ENCODE data around the gene TRAPPC5. TPM values are rescaled to one million over a fixed set of nuclear protein-coding genes. Genes with fewer than 3 reads are reported as not detected.

The TRAPPC5 gene
- total and polyA plus RNA-seq, 10 of the 15 experiments (the other 5 are each of a cell fraction or from before 2014, with no cell fraction given) = 4.2 to 210 (median 89.1) TPM

GRCh38 chr19:7699417-7700401 lies 19.1 kb downstream of the TRAPPC5 start (continued):
- TF ChIP-seq RCOR1 (conservative IDR thresholded peaks at IDR 0.05; ENCODE audit: low read depth, low read length) (0 out of 2 replicates have a peak, but pooled peaks have one; percentile 40), DPF2 (IDR thresholded peaks at IDR 0.05) (peak; percentile 75), SMAD1 (IDR thresholded peaks at IDR 0.05; ENCODE audit: low read depth, partially characterized antibody) (peak; percentile 100), FOS (IDR thresholded peaks at IDR 0.05; ENCODE audit: borderline replicate concordance, extremely low read depth, insufficient read length) (no peak), EP300 (IDR thresholded peaks at IDR 0.05; ENCODE audit: borderline replicate concordance in 1 of 2, control insufficient read depth in 1 of 2, low read depth in 2 of 2, low read length in 2 of 2) (peak in 1 of 2 experiments; percentile 34; a peak in 1 of 4 replicates), KDM1A (IDR thresholded peaks at IDR 0.05; ENCODE audit: borderline replicate concordance) (no peak), TAF1 (IDR thresholded peaks at IDR 0.05; ENCODE audit: borderline replicate concordance, low read depth, low read length) (peak; percentile 16; the same call in 1 of the 2 replicates), SREBF2 (IDR thresholded peaks at IDR 0.05; ENCODE audit: low read length) (no peak)

GRCh38 chr19:7701049-7701653 lies 20.5 kb downstream of the TRAPPC5 start:
- H3K36me3 ChIP-seq (ENCODE audit: control insufficient read depth in 2 of 2, insufficient read depth in 2 of 2, low read length in 1 of 2) = peaks cover 4 to 12% of the 10 kb centered on the region in 2 experiments; a peak in 3 of 4 replicates
- WGBS (ENCODE audit: insufficient coverage, insufficient replicate concordance, low lambda C conversion rate, missing lambda C conversion rate) = 46% methylated on average over 12 of the region's 12 CpGs
- intact Hi-C loops (cut with micrococcal nuclease; ENCODE audit: unreplicated experiment) = loop anchor here (2.0 to 10.0 kb wide), 3 partner anchors 42 to 494 kb away; no protein-coding TSS in a partner anchor
- H3K4me3 ChIP-seq = peak overlapping the region; percentile 100
- H4K20me1 ChIP-seq (ENCODE audit: control insufficient read depth, insufficient read depth) = no peaks in the 10 kb centered on the region
- BruUV-seq (replicated peaks) = no TSS peak
- in situ Hi-C loops (cut with MboI) = loop anchor here (10.0 kb wide), 2 partner anchors 516 to 1176 kb away; no protein-coding TSS in a partner anchor
- no peaks in the 10 kb centered on the region for H3K27me3 ChIP-seq (replicated peaks in 1 of 2; ENCODE audit: control insufficient read depth in 2 of 2, insufficient read depth in 2 of 2, low read length in 1 of 2)
- ChIA-PET CTCF (interaction anchor here (0.6 to 2.2 kb wide), 4 partner anchors 11 to 71 kb away, joined by 3 to 15 read pairs (median 3); partner anchors contain the start of gene TRAPPC5), RAD21 (ENCODE audit: unreplicated experiment) (interaction anchor here (0.5 to 2.5 kb wide), 10 partner anchors 9 to 356 kb away, joined by 3 to 11 read pairs (median 4); partner anchors contain the start of gene TRAPPC5), SMC1A (ENCODE audit: uncharacterized antibody, unreplicated experiment) (interaction anchor here (0.7 to 5.5 kb wide), 3 partner anchors 8 to 99 kb away, joined by 3 to 26 read pairs (median 3); partner anchors contain the start of gene TRAPPC5), POLR2A (interaction anchor here (0.6 to 1.4 kb wide), 5 partner anchors 18 to 368 kb away, joined by 3 to 5 read pairs (median 3); no protein-coding TSS in a partner anchor)
- peaks cover 52% of the 10 kb centered on the region for H3K4me1 ChIP-seq (ENCODE audit: control insufficient read depth, insufficient read depth, low read length)
- DNase-seq (ENCODE audit: low read depth, low spot score) (no peak), FAIRE-seq (no peak), ATAC-seq (no peak)
- H3K4me2 ChIP-seq (ENCODE audit: control insufficient read depth, insufficient read depth) = peak overlapping the region; percentile 97
- peaks cover 54% of the 10 kb centered on the region for H3K79me2 ChIP-seq (ENCODE audit: control insufficient read depth, insufficient read depth, low read length)
- peak overlapping the region; percentile 94 for H3K27ac ChIP-seq (ENCODE audit: control insufficient read depth, insufficient read depth)
- peak overlapping the region; percentile 81 for H3K9ac ChIP-seq (ENCODE audit: control insufficient read depth, insufficient read depth, low read length)
- no peaks in the 10 kb centered on the region; the same call in 1 of the 3 replicates for H3K9me3 ChIP-seq (replicated peaks; ENCODE audit: control insufficient read depth, insufficient read depth, low read length)
- no peak overlapping the region for H2AFZ ChIP-seq (ENCODE audit: control insufficient read depth, low read depth, low read length)
- TF ChIP-seq RELA (IDR thresholded peaks at IDR 0.05; ENCODE audit: borderline replicate concordance, partially characterized antibody) (no peak), JUND (IDR thresholded peaks at IDR 0.05; ENCODE audit: low read depth, low read length) (no peak), ZNF217 (IDR thresholded peaks at IDR 0.05) (peak; percentile 100; the same call in 1 of the 2 replicates), PAX8 (IDR thresholded peaks at IDR 0.05) (no peak), CHD4 (IDR thresholded peaks at IDR 0.05) (peak; percentile 99), RAD51 (IDR thresholded peaks at IDR 0.05) (peak; percentile 14; the same call in 1 of the 2 replicates), DPF2 (IDR thresholded peaks at IDR 0.05) (peak; percentile 98; the same call in 1 of the 2 replicates), POLR2AphosphoS5 (IDR thresholded peaks at IDR 0.05; ENCODE audit: low read length) (peak; percentile 72)

Data from GM12878 (cell line).